HG03025 (cell line): ENCODE measurements around the gene CTSE.
A peak's percentile ranks its signal among the peaks of the same experiment; 100 is the strongest.
"Not testable (repeated sequence)": the region's sequence is repeated elsewhere in the genome, so short reads cannot be mapped to it uniquely, and the experiment has no call there.

Experiments used
- ATAC-seq: cut with Tn5 transposase; IDR thresholded peaks from one replicate; pipeline ENCODE4 v1.9.1; 2021; ENCODE audit warnings: mild to moderate bottlenecking, moderate library complexity; ENCODE audit not compliant: unreplicated experiment, low FRiP score

Gene CTSE

GRCh38 chr1:206020393-206021007 is 3.2 kb downstream of the CTSE start:
- ATAC-seq: no peak

GRCh38 chr1:206015071-206015470 is 8.6 kb downstream of the CTSE start:
- ATAC-seq: no peak

GRCh38 chr1:206014601-206015000 is 9.1 kb downstream of the CTSE start:
- ATAC-seq: no peak

- ATAC-seq: no peak
Observed at GRCh38 chr1:206013026-206013795, 10.5 kb downstream of the CTSE start.

- ATAC-seq: peak; percentile 90
Observed at GRCh38 chr1:206012086-206012859, 11.4 kb downstream of the CTSE start.

- ATAC-seq: no peak
Observed at GRCh38 chr1:206011057-206011456, 12.6 kb downstream of the CTSE start.

GRCh38 chr1:206010060-206010459 is 13.6 kb downstream of the CTSE start:
- ATAC-seq: no peak

- ATAC-seq: no peak
Observed at GRCh38 chr1:206006946-206007345, 16.7 kb downstream of the CTSE start.

GRCh38 chr1:206005778-206006180 is 17.9 kb downstream of the CTSE start:
- ATAC-seq: no peak

- no peak for ATAC-seq
Observed at GRCh38 chr1:206005234-206005633, 18.5 kb downstream of the CTSE start.

GRCh38 chr1:206004826-206005225 is 18.9 kb downstream of the CTSE start:
- ATAC-seq: no peak

- no peak for ATAC-seq
Observed at GRCh38 chr1:206003854-206004800, 19.6 kb downstream of the CTSE start.

- ATAC-seq: no peak
Observed at GRCh38 chr1:206002871-206003801, 20.6 kb downstream of the CTSE start, which contains the start of gene RAB7B. RAB7B (minus strand) TSS chr1:206003395; CDS start chr1:205994135, 9,260 bp downstream.

GRCh38 chr1:206002160-206002559 is 21.5 kb downstream of the CTSE start:
- no peak for ATAC-seq

GRCh38 chr1:206001476-206001888 is 22.2 kb downstream of the CTSE start:
- no peak for ATAC-seq

GRCh38 chr1:206000641-206001339 is 22.9 kb downstream of the CTSE start:
- ATAC-seq: no peak

- no peak for ATAC-seq
Observed at GRCh38 chr1:205998457-205999241, 25.0 kb downstream of the CTSE start.

- not testable (repeated sequence) for ATAC-seq
Observed at GRCh38 chr1:205996641-205997040, 27.1 kb downstream of the CTSE start.
